ENCODE results near the gene CILP2.

CILP2 gene

GRCh38 chr19:19559931-19560330, 21.9 kb downstream of the CILP2 start:
- DNase-seq (ENCODE audit: insufficient read length, low spot score): no peak
- no peak for FAIRE-seq

- DNase-seq (ENCODE audit: insufficient read length, low spot score) (no peak), FAIRE-seq (no peak)
Measured at GRCh38 chr19:19561946-19562664, 24.0 kb downstream of the CILP2 start.

- DNase-seq (ENCODE audit: insufficient read length, low spot score) (no peak), FAIRE-seq (no peak)
Measured at GRCh38 chr19:19562665-19563347, 24.7 kb downstream of the CILP2 start.

GRCh38 chr19:19563348-19563848, 25.3 kb downstream of the CILP2 start:
- no peak for FAIRE-seq

GRCh38 chr19:19566306-19566705, 28.2 kb downstream of the CILP2 start:
- FAIRE-seq: no peak
- no peak for DNase-seq (ENCODE audit: insufficient read length, low spot score)

More at GRCh38 chr19:19563348-19563848, 25.3 kb downstream of the CILP2 start:
- no peak for DNase-seq (ENCODE audit: insufficient read length, low spot score)

- no peak for DNase-seq (ENCODE audit: insufficient read length, low spot score)
- FAIRE-seq: no peak
Measured at GRCh38 chr19:19567391-19567790, 29.3 kb downstream of the CILP2 start.

- DNase-seq (ENCODE audit: insufficient read length, low spot score) (no peak), FAIRE-seq (no peak)
Measured at GRCh38 chr19:19568802-19569756, 31.0 kb downstream of the CILP2 start.

- DNase-seq (ENCODE audit: insufficient read length, low spot score): no peak
- FAIRE-seq: no peak
Measured at GRCh38 chr19:19570571-19570970, 32.5 kb downstream of the CILP2 start.

- FAIRE-seq: no peak
- no peak for DNase-seq (ENCODE audit: insufficient read length, low spot score)
Measured at GRCh38 chr19:19571071-19571786, 33.2 kb downstream of the CILP2 start.

GRCh38 chr19:19575411-19575810, 37.3 kb downstream of the CILP2 start:
- FAIRE-seq (no peak), DNase-seq (ENCODE audit: insufficient read length, low spot score) (no peak)

- FAIRE-seq (no peak), DNase-seq (ENCODE audit: insufficient read length, low spot score) (no peak)
Measured at GRCh38 chr19:19578252-19578651, 40.2 kb downstream of the CILP2 start.

- no peak for FAIRE-seq
- DNase-seq (ENCODE audit: insufficient read length, low spot score): no peak
Measured at GRCh38 chr19:19579533-19580361, 41.7 kb downstream of the CILP2 start.

- no peak for FAIRE-seq
Measured at GRCh38 chr19:19580418-19580817, 42.4 kb downstream of the CILP2 start.

GRCh38 chr19:19581391-19581790, 43.3 kb downstream of the CILP2 start:
- DNase-seq (ENCODE audit: insufficient read length, low spot score) (no peak), FAIRE-seq (no peak)

More at GRCh38 chr19:19580418-19580817, 42.4 kb downstream of the CILP2 start:
- no peak for DNase-seq (ENCODE audit: insufficient read length, low spot score)

GRCh38 chr19:19582471-19582870, 44.4 kb downstream of the CILP2 start:
- no peak for FAIRE-seq
- DNase-seq (ENCODE audit: insufficient read length, low spot score): no peak

GRCh38 chr19:19584356-19584755, 46.3 kb downstream of the CILP2 start:
- DNase-seq (ENCODE audit: insufficient read length, low spot score) (no peak), FAIRE-seq (no peak)

GRCh38 chr19:19587771-19588170, 49.7 kb downstream of the CILP2 start:
- DNase-seq (ENCODE audit: insufficient read length, low spot score) (no peak), FAIRE-seq (no peak)

- DNase-seq (ENCODE audit: insufficient read length, low spot score): no peak
- no peak for FAIRE-seq
Measured at GRCh38 chr19:19588546-19588945, 50.5 kb downstream of the CILP2 start.

- peak; percentile 25 for DNase-seq (ENCODE audit: insufficient read length, low spot score)
- no peak for FAIRE-seq
Measured at GRCh38 chr19:19591133-19591825, 53.2 kb downstream of the CILP2 start.
